AG04450 (cell line): ENCODE measurements around the gene KNSTRN. TPM values are rescaled to one million over a fixed set of nuclear protein-coding genes. Genes with fewer than 3 reads are reported as not detected.

Experiments used
- CTCF ChIA-PET: fragments of 300-600, 350-600 bp; formaldehyde crosslinking; extraction: SDS; loops from one replicate; lab custom pipeline; 2022; ENCODE audit warnings: antibody characterized with exemption, inconsistent platforms; lab: Charles Lee
- POLR2A ChIA-PET: fragments of 350-600 bp; formaldehyde crosslinking; extraction: SDS; loops from one replicate; lab custom pipeline; 2021; ENCODE audit warnings: antibody characterized with exemption, inconsistent platforms; lab: Yijun Ruan, JAX
- DNase-seq: peaks from one replicate; pipeline ENCODE4 v3.0.0-alpha.2; 2011; ENCODE audit warnings: low read depth, low spot score
- H3K27ac ChIP-seq: one replicate; pipeline ENCODE4 v1.5.1; 2012; ENCODE audit warnings: low read depth, low read length, control low read depth
- H3K27me3 ChIP-seq: one replicate; pipeline ENCODE4 v1.6.0; 2012; ENCODE audit warnings: low read length; ENCODE audit not compliant: control insufficient read depth, insufficient read depth
- H3K4me3 ChIP-seq: 2 replicates; pipeline ENCODE4 v1.5.1; 2011; ENCODE audit warnings: mild to moderate bottlenecking, low read depth, low read length, control low read depth
- H3K9me3 ChIP-seq: 2 replicates; pipeline ENCODE4 v1.5.1; 2012; ENCODE audit warnings: low read length; ENCODE audit not compliant: control insufficient read depth, insufficient read depth
- polyA plus RNA-seq: library from polyadenylated mRNA; depleted of rRNA; stranded (reverse); fragments of >200 nt; gene quantifications from 2 replicates; pipeline ENCODE4 v1.2.3, GENCODE V29; 2011
- TF ChIP-seq, protein P1 (sequence below): IDR thresholded peaks from 2 replicates; pipeline ENCODE4 v1.5.1; 2011; ENCODE audit warnings: low read depth, low read length, control low read depth, inconsistent platforms

Gene KNSTRN
- polyA plus RNA-seq, 1 experiment, result 18.2 TPM

GRCh38 chr15:40348474-40348870 is 34.0 kb upstream of the KNSTRN start:
- CTCF ChIA-PET, result interaction anchor here (0.6 kb wide), 1 partner anchor 61 kb away, joined by 3 read pairs; no protein-coding TSS in a partner anchor
- POLR2A ChIA-PET, result no interaction called here
- peaks cover 7% of the 10 kb centered on the region for H3K27me3 ChIP-seq

DNA sequence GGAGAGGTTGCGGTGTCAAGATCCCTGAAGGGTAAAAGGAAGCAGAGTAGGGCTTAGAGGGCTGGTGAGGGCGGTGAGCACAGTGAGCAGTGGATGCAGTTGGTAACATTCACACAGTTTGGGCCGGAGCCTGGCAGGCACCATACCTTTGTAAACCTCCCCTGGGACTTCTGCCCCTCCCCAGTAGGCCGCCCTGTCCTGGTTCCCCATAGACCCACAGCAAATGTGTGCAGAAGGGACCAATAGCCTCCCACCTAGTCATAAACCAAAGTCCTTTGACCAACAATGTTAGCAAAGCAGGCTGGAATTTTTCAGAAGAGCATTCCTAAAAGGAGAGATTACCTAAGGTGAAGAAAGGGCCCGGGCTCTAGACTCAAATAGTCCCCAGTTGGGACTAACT is 33.4 kb upstream of the KNSTRN start:
- no peak overlapping the region for H3K4me3 ChIP-seq
- TF ChIP-seq, protein P1, sequence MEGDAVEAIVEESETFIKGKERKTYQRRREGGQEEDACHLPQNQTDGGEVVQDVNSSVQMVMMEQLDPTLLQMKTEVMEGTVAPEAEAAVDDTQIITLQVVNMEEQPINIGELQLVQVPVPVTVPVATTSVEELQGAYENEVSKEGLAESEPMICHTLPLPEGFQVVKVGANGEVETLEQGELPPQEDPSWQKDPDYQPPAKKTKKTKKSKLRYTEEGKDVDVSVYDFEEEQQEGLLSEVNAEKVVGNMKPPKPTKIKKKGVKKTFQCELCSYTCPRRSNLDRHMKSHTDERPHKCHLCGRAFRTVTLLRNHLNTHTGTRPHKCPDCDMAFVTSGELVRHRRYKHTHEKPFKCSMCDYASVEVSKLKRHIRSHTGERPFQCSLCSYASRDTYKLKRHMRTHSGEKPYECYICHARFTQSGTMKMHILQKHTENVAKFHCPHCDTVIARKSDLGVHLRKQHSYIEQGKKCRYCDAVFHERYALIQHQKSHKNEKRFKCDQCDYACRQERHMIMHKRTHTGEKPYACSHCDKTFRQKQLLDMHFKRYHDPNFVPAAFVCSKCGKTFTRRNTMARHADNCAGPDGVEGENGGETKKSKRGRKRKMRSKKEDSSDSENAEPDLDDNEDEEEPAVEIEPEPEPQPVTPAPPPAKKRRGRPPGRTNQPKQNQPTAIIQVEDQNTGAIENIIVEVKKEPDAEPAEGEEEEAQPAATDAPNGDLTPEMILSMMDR, result no peak
- peaks cover 9% of the 10 kb centered on the region for H3K27me3 ChIP-seq
- no peak overlapping the region for H3K27ac ChIP-seq
- H3K9me3 ChIP-seq, result no peaks in the 10 kb centered on the region
- POLR2A ChIA-PET, result no interaction called here
- DNase-seq, result no peak
- CTCF ChIA-PET, result no interaction called here

More at GRCh38 chr15:40348474-40348870, 34.0 kb upstream of the KNSTRN start:
- H3K4me3 ChIP-seq, result no peak overlapping the region
- TF ChIP-seq, protein P1, result no peak
- DNase-seq, result no peak
- no peaks in the 10 kb centered on the region for H3K9me3 ChIP-seq
- no peak overlapping the region for H3K27ac ChIP-seq

GRCh38 chr15:40352281-40352901 is 30.1 kb upstream of the KNSTRN start:
- Histone ChIP-seq H3K27ac (no peak overlapping the region), H3K4me3 (no peak overlapping the region), H3K9me3 (no peaks in the 10 kb centered on the region), H3K27me3 (peaks cover 9% of the 10 kb centered on the region)
- CTCF ChIA-PET, result interaction anchor here (0.6 to 1.4 kb wide), 2 partner anchors 15 to 73 kb away, joined by 4 to 5 read pairs; no protein-coding TSS in a partner anchor
- no peak for DNase-seq
- TF ChIP-seq, protein P1, result no peak
- POLR2A ChIA-PET, result interaction anchor here (1.0 kb wide), 1 partner anchor 12 kb away, joined by 3 read pairs; the partner anchor contains the start of gene CCDC9B

DNA sequence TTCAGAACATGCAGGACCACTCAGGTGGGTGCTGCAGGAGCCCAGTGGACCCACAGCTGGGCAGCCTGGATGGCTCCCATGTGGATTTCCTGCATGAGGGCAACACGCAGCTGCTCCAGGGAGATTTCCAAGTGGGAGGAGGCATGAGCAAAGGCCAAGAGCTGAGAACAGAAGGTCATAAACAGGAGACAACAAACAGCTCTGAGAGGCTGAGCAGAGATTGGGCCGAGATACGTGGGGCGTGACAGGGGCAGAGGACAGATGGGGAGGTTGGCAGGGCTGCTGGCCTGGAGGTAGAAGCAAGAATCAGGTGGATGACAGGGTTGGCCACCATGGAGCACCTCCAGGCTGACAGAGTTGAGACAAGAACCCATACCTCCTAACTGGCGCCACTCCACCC is 28.8 kb upstream of the KNSTRN start:
- TF ChIP-seq, protein P1, result no peak
- CTCF ChIA-PET, result interaction anchor here (0.7 to 2.4 kb wide), 2 partner anchors 9 to 25 kb away, joined by 3 to 19 read pairs; no protein-coding TSS in a partner anchor
- no peak overlapping the region for H3K27ac ChIP-seq
- no peak for DNase-seq
- POLR2A ChIA-PET, result interaction anchor here (0.6 kb wide), 1 partner anchor 32 kb away, joined by 7 read pairs; no protein-coding TSS in a partner anchor
- H3K27me3 ChIP-seq, result peaks cover 12% of the 10 kb centered on the region
- no peak overlapping the region for H3K4me3 ChIP-seq
- no peaks in the 10 kb centered on the region; the same call in 1 of the 2 replicates for H3K9me3 ChIP-seq
